Astrocyte of the spinal cord (primary cell): ENCODE measurements around the gene PLAC9.
A peak's percentile ranks its signal among the peaks of the same experiment; 100 is the strongest.

Experiments used
- DNase-seq: peaks from one replicate; pipeline ENCODE4 v3.0.0; 2011; ENCODE audit warnings: low read depth, low spot score
- H3K4me3 ChIP-seq: 2 replicates; pipeline ENCODE4 v1.5.1; 2011; ENCODE audit warnings: low read depth, mild to moderate bottlenecking, low read length, moderate library complexity
- CTCF ChIP-seq: IDR thresholded peaks from 2 replicates; pipeline ENCODE4 v1.5.1; 2012; ENCODE audit warnings: low read depth, mild to moderate bottlenecking, low read length, inconsistent platforms
- in situ Hi-C: cut with HindIII; loops from 2 replicates; pipeline ENCODE4 v1.10.0; 2017; ENCODE audit warnings: low sequenced_read_pairs

PLAC9 gene

GRCh38 chr10:80159166-80159873 lies 26.8 kb downstream of the PLAC9 start:
- no peak overlapping the region for H3K4me3 ChIP-seq
- no peak for TF ChIP-seq CTCF
- no peak for DNase-seq
- in situ Hi-C loops = no loop called here

DNA sequence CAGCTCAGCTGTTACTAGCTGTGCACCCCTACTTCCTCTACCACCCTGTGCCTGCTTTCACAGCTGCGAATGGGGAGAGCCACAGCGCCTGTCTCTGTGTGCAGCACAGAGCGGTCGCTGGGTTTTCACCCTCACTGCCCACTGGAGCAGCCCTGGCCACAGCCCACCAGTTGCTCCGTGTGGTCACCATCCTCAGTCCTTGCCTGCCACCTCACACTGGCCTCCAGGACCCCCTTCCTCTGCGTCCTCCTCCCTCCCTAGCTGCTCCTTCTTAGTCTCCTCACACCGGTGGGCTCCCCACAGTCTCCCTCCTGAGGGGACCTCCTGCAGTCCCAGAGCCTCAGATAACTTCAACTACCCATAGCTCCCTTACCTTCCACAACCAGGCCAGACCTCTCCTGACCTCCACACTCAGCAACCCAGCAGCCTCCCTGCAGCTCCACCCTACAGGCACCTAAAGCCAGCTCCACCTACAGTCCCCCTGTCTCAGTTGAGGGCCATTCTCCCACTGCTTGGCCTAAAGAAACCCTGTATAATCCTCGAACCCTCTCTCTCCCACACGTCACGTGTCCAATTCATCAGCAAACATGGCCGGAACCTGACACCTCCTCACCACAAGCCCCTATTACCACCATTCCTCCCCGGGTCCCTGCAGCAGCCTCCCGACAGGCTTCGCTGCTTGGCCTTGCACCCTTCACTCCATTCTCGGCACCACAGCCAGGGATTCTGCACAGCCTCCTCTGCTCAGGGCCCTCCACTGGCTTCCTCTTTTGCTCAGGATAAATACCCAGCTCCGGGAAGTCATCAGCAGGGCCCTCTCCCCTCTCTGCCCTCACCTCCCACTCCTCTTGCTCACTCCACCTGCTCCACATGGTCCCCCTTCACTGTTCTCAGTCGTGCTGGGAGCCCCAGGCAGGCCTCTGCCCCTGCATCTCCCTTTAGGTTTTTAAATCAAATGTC lies 28.1 kb downstream of the PLAC9 start:
- H3K4me3 ChIP-seq = no peak overlapping the region
- no peak for DNase-seq
- TF ChIP-seq CTCF = no peak
- in situ Hi-C loops = no loop called here

GRCh38 chr10:80161321-80162083 lies 29.0 kb downstream of the PLAC9 start:
- in situ Hi-C loops = no loop called here
- peak; percentile 37 for TF ChIP-seq CTCF
- no peak for DNase-seq
- H3K4me3 ChIP-seq = no peak overlapping the region

- no peak for TF ChIP-seq CTCF
- peak; percentile 70 for DNase-seq
- no peak overlapping the region for H3K4me3 ChIP-seq
- in situ Hi-C loops = no loop called here
Measured at GRCh38 chr10:80163741-80164341, 31.3 kb downstream of the PLAC9 start.

DNA sequence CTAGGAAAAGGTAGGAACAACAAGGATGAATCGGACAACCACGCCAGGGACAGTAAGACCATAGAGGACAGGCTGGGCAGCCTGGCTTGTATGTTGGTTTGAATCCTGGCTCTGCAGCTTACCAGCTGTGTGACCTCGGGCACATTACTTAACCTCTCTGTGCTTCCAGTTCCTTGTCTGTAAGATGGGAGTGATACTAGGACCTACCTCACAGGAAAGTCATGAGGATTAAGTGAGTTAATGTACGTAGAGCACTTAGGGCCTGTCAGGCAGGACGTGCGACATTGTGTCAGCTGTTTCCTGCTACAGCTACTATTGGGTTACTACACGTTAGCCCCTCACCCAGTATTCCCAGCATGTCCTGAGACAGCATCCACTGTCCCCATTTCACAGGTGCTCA lies 32.1 kb downstream of the PLAC9 start:
- H3K4me3 ChIP-seq = no peak overlapping the region
- DNase-seq = no peak
- in situ Hi-C loops = no loop called here
- TF ChIP-seq CTCF = no peak

DNA sequence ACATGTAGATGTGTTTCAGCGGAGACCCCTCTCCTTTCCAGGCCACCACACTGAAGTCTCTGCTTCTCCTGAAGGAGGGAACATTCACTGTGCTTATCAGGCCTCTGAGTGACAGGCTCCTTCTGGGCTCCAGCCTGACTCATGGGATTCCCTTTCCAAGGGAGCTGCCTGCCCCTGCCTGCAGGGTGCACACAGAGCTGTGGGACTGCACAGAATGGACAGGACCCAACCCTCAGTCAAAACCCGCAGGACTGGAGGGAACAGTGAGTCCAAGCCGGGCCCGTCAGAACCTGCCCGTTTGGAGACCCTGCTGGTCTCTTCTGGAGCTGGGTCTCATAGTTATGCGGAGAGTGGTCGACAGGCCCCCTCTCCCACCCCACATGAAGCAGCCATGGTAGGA lies 32.6 kb downstream of the PLAC9 start:
- DNase-seq = no peak
- H3K4me3 ChIP-seq = no peak overlapping the region
- in situ Hi-C loops = no loop called here
- peak; percentile 25 for TF ChIP-seq CTCF
